Muscle of leg (tissue), 11 donors: ENCODE results near the gene KCNK1. TPM values are rescaled to one million over a fixed set of nuclear protein-coding genes. Genes with fewer than 3 reads are reported as not detected.
"Not testable (repeated sequence)": the region's sequence is repeated elsewhere in the genome, so short reads cannot be mapped to it uniquely, and the experiment has no call there.

ENCODE experiments used
- DNase-seq: peaks from one replicate; pipeline ENCODE4 v3.0.0; 2013
- H3K27ac ChIP-seq: one replicate; pipeline ENCODE4 v1.5.1; 2013; ENCODE audit warnings: mild to moderate bottlenecking, low read length, control low read depth
- H3K27me3 ChIP-seq: one replicate; pipeline ENCODE4 v1.6.1; 2013; ENCODE audit warnings: low read length; ENCODE audit not compliant: control insufficient read depth, insufficient read depth
- H3K36me3 ChIP-seq: one replicate; pipeline ENCODE4 v1.6.1; 2013; ENCODE audit warnings: low read length; ENCODE audit not compliant: control insufficient read depth, insufficient read depth
- H3K4me1 ChIP-seq: one replicate; pipeline ENCODE4 v1.6.1; 2013; ENCODE audit warnings: low read length; ENCODE audit not compliant: control insufficient read depth, insufficient read depth
- H3K4me3 ChIP-seq: one replicate; pipeline ENCODE4 v1.5.1; 2013; ENCODE audit warnings: low read length, control low read depth
- H3K9me3 ChIP-seq: replicated peaks from 2 replicates; pipeline ENCODE4 v1.6.1; 2013; ENCODE audit warnings: low read depth, low read length; ENCODE audit not compliant: control insufficient read depth
- WGBS: methylation state at CpG from one replicate; pipeline ENCODE4 v1.1.5; 2013; ENCODE audit warnings: missing lambda C conversion rate; ENCODE audit not compliant: insufficient coverage; 5-methylcytosine and 5-hydroxymethylcytosine counted together
- polyA plus RNA-seq, 8 donors: library from polyadenylated mRNA; unstranded; fragments of 120-200 nt; gene quantifications; one replicate each; pipeline versions ENCODE4 v1.2.1 to v1.2.3, GENCODE V29; 2013; ENCODE audit warnings: inconsistent platforms in 1 of 8, low replicate concordance in 1 of 8; ENCODE audit not compliant: insufficient read length in 8 of 8, insufficient read depth in 1 of 8
- total RNA-seq: library from RNA; stranded (reverse); fragments of 120-200 nt; gene quantifications from one replicate; pipeline ENCODE4 v1.2.4, GENCODE V29; 2013

KCNK1 gene
- total and polyA plus RNA-seq, 9 donors, result 0.97 to 4.2 (median 1.9) TPM

DNA sequence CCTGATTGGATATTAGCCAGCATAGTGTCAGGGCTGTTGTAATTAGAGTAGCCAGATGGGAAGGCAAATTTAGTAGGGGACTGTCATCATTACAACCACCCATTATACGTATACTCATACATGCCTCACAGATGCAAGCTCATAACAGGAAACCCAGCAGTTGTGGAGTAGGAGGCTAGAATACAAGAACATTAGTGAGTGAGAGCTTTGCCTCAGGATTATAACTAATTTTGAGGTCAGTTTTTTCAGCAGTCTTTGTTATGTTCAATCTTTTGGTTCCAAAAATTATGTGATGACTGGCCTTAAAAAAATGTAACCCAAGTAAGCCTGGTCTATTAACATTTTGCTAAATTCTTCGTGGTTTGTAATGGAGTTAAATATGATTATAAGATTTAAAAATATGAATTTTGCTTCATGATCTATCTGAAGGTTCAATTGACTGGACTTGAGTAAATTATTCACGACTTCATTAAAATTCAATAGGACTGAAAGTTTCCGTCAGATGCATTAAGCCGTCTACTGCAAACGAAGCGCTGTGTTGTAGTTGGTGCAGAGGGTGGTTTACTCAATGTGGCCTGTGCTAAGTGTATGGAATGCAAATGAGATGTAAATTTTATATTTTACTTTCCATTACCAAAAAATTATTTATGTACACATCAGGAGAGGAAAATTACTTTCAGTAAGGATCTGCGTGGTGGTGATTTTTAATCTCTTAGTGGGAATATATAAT lies 48.8 kb downstream of the KCNK1 start:
- Histone ChIP-seq H3K27ac (no peak overlapping the region), H3K27me3 (no peaks in the 10 kb centered on the region), H3K4me3 (no peak overlapping the region), H3K4me1 (no peaks in the 10 kb centered on the region), H3K36me3 (no peaks in the 10 kb centered on the region), H3K9me3 (no peaks in the 10 kb centered on the region)
- WGBS, result no CpG with 5 or more reads among the region's 8 CpGs
- no peak for DNase-seq

DNA sequence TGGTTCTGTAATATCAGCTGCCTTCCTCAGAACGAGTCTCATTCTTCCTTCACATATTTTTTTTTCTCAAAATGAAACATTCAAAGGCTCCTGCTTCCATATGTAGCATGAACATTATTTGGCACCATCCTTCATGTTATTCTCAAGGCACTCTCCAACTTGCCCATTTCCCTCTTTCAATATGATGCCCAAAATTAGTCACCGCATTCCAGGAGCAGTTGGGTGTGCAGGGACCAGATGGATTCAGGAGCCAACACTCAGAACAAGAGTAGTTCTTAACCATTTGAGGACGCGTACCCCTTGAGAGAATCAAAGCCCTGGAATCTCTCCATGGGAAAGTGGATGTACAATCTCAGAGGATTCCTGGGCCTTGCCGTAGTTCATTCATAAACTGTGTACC lies 50.3 kb downstream of the KCNK1 start:
- Histone ChIP-seq H3K9me3 (no peaks in the 10 kb centered on the region), H3K27me3 (no peaks in the 10 kb centered on the region), H3K27ac (no peak overlapping the region), H3K36me3 (no peaks in the 10 kb centered on the region), H3K4me1 (no peaks in the 10 kb centered on the region), H3K4me3 (no peak overlapping the region)
- DNase-seq, result no peak
- WGBS, result 55% methylated on average over 3 of the region's 5 CpGs

DNA sequence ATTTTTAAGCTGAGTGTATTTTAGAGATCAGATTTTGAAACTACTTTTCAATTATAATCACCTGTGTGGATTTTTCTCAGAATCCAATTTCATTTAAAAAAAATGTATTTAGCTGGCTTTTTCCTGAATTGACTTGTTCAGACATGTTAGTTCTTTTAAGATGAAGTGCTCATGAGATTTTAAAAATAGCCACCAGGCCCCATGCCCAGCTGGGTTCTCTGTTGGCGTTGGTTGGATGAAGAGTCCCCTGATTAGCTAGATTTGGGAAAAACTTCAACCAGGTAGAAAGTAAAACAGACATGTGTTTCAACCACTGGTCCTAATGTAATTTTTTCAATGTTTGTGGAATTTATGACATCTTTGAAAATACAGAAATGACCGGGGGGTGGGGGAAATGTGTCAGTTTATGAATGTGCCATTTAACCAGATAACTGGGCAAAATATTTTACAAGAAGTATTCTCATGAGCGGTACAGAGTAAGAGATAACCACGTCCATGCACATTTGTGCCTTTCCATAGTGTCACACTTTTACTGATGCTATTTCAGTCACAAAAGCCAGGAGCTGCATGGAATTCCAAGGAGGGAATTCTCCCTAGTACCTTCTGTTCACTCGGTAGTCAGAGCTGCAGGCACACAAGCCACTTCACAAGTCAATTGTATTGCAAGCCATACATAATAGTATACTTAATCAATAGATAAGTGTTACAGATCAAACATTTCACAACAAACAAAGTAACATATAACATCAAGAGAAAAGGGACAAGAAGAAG lies 51.1 kb downstream of the KCNK1 start:
- Histone ChIP-seq H3K9me3 (no peaks in the 10 kb centered on the region), H3K27me3 (no peaks in the 10 kb centered on the region), H3K27ac (no peak overlapping the region), H3K4me3 (no peak overlapping the region), H3K36me3 (no peaks in the 10 kb centered on the region), H3K4me1 (no peaks in the 10 kb centered on the region)
- WGBS, result 92% methylated on average over 2 of the region's 5 CpGs
- no peak for DNase-seq

DNA sequence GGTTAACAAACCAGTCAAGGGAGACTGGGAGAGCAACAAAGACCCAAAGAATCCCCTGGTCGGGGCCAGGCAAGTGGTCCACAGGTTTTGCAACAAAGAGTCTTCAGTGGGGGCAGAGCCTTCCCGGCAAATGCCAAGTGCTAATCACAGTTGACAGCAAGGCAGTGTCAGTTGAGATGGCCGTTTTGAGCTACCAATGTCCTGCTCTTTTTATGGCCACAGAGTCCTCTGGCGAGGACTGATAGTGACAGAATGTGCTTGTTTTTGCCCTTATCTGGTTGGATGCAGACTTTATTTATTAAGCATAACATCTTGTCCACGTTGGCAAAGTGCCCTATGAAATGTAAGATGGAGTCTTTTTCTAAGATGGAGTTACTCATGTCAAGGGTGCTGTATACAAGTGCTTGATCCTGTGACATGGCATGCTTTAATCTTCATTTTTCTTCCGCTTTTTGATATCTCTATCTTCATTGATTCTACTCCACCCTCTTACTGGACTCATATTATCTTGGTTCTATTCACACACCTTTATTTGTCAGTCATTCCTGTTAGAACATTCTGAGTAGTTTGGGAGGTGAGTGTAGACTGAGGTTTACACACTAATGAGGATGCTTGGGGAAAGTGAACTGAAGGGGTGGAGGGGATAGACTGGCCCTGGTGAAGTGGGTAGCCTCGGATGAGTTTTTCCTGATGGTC lies 51.8 kb downstream of the KCNK1 start:
- no peaks in the 10 kb centered on the region for H3K36me3 ChIP-seq
- no peaks in the 10 kb centered on the region for H3K9me3 ChIP-seq
- no peak overlapping the region for H3K4me3 ChIP-seq
- WGBS, result 89% methylated on average over 4 of the region's 7 CpGs
- no peaks in the 10 kb centered on the region for H3K27me3 ChIP-seq
- no peak overlapping the region for H3K27ac ChIP-seq
- H3K4me1 ChIP-seq, result no peaks in the 10 kb centered on the region
- no peak for DNase-seq

DNA sequence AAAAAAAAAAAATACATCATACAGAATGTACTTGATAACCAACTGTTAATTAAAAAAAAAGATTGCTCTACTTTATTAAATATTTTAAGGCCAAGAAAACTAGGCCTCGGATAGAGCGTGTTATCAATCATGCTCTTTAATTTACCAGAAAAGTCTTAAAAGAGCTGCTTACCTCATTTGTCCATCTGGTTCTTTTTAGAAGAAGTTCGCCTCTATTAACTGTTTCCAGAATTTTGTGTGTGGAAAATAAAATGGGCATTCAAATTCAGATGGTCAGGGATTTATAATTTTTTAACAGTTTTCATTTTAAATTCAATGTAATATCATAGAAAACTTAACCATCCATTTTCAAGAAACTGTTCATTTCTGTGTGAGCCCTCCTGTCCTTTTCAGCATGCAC lies 53.8 kb downstream of the KCNK1 start:
- no peak overlapping the region for H3K4me3 ChIP-seq
- WGBS, result no CpG with 5 or more reads among the region's 3 CpGs
- H3K27me3 ChIP-seq, result no peaks in the 10 kb centered on the region
- H3K9me3 ChIP-seq, result no peaks in the 10 kb centered on the region
- peak; percentile 76 for DNase-seq
- no peaks in the 10 kb centered on the region for H3K36me3 ChIP-seq
- no peaks in the 10 kb centered on the region for H3K4me1 ChIP-seq
- H3K27ac ChIP-seq, result no peak overlapping the region

DNA sequence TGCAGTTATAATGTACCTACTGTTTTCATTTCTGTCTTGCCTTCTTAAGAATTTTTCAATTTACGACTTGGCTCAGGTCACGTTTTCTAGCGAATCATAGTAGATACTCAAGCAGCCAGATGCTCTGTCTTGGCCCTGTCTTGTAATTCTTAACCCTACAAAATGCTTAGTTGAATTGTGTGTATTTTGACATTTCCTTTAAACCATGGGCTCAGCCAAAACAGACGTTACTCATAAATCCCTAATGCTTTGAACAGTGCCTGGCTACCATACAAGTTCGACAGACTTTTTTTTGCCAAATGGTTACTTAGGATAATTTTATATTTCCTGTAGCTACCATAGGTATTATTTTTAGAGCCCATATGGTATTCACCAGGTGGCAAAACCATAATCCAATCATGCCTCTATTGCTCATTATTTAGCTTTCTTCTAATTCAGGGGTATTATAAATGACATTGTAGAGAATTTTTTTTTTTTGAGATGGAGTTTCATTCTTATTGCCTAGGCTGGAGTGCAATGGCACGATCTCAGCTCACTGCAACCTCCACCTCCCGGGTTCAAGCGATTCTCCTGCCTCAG lies 54.3 kb downstream of the KCNK1 start:
- H3K9me3 ChIP-seq, result no peaks in the 10 kb centered on the region
- no peak overlapping the region for H3K4me3 ChIP-seq
- no peaks in the 10 kb centered on the region for H3K27me3 ChIP-seq
- DNase-seq, result peak; percentile 86
- no CpG with 5 or more reads among the region's 8 CpGs for WGBS
- no peak overlapping the region for H3K27ac ChIP-seq
- H3K4me1 ChIP-seq, result no peaks in the 10 kb centered on the region
- H3K36me3 ChIP-seq, result no peaks in the 10 kb centered on the region

DNA sequence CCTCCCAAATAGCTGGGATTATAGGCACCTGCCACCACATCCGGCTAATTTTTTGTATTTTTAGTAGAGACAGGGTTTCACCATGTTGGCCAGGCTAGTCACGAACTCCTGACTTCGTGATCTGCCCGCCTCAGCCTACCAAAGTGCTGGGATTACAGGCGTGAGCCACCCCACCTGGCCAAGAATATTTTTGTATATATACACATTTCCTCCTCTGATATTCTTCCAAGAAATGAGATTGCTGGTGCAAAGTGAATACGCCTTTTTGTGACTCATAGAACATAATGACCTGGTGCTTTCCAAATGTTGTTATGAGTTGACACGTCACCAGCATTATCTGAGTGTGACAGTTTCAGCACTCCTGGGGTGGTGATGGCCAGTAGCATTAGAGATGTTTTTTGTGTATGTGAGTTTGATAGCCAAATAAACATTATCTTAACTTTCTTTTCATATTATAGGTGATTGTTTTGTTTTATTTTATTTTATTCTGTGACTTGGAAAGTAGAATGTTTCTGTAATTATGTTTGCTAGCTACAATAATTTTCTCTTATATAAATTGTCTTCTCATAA lies 54.9 kb downstream of the KCNK1 start:
- DNase-seq, result peak; percentile 64
- H3K36me3 ChIP-seq, result no peaks in the 10 kb centered on the region
- WGBS, result 100% methylated on average over 1 of the region's 7 CpGs
- H3K27me3 ChIP-seq, result no peaks in the 10 kb centered on the region
- no peaks in the 10 kb centered on the region for H3K9me3 ChIP-seq
- H3K4me3 ChIP-seq, result no peak overlapping the region
- H3K27ac ChIP-seq, result no peak overlapping the region
- H3K4me1 ChIP-seq, result no peaks in the 10 kb centered on the region

DNA sequence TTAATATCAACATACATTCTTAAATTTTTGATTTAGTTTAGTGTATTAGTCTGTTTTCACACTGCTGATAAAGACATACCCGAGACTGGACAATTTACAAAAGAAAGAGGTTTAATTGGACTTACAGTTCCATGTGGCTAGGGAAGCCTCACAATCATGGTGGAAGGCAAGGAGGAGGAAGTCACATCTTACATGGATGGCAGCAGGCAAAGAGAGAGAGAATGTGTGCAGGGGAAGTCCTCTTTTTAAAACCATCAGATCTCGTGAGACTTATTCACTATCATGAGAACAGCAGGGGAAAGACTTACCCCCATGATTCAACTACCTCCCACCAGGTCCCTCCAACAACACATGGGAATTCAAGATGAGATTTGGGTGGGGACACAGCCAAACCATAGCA lies 56.5 kb downstream of the KCNK1 start:
- DNase-seq, H3K4me1 ChIP-seq, H3K27me3 ChIP-seq, H3K9me3 ChIP-seq, H3K36me3 ChIP-seq, H3K4me3 ChIP-seq, H3K27ac ChIP-seq: not testable (repeated sequence)
- no CpG with 5 or more reads among the region's 2 CpGs for WGBS

DNA sequence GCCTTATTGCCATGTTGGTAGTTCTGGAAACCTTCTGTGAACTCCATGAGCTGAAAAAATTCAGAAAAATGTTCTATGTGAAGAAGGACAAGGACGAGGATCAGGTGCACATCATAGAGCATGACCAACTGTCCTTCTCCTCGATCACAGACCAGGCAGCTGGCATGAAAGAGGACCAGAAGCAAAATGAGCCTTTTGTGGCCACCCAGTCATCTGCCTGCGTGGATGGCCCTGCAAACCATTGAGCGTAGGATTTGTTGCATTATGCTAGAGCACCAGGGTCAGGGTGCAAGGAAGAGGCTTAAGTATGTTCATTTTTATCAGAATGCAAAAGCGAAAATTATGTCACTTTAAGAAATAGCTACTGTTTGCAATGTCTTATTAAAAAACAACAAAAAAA lies 57.4 kb downstream of the KCNK1 start:
- H3K36me3 ChIP-seq, result no peaks in the 10 kb centered on the region
- DNase-seq, result no peak
- no peaks in the 10 kb centered on the region for H3K9me3 ChIP-seq
- no peak overlapping the region for H3K27ac ChIP-seq
- H3K27me3 ChIP-seq, result no peaks in the 10 kb centered on the region
- no peaks in the 10 kb centered on the region for H3K4me1 ChIP-seq
- 86% methylated on average over 2 of the region's 5 CpGs for WGBS
- H3K4me3 ChIP-seq, result no peak overlapping the region

DNA sequence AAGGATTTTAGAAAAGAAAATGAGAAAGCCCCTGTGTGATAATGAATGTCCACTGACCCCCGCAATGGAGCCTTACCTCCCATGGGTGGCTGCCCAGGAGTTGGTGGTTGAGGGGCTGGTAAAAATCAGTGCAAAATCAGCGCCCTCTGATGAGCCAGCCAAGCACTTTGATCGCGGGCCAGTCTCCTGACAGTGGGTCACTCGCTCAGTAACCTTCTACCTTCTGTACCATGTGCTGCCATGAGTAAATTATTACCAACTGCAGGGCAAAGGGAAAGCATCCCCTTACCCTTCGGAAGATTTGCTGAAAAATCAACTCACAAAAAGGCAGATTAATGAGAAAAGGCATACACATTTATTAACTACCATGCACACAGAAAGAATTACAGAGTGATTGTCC lies 58.8 kb downstream of the KCNK1 start:
- DNase-seq, result no peak
- no peaks in the 10 kb centered on the region for H3K9me3 ChIP-seq
- H3K4me3 ChIP-seq, result no peak overlapping the region
- no peaks in the 10 kb centered on the region for H3K4me1 ChIP-seq
- H3K36me3 ChIP-seq, result no peaks in the 10 kb centered on the region
- no peaks in the 10 kb centered on the region for H3K27me3 ChIP-seq
- no peak overlapping the region for H3K27ac ChIP-seq
- 95% methylated on average over 3 of the region's 6 CpGs for WGBS
